ENCODE data around the gene ZNF326. TPM values are rescaled to one million over a fixed set of nuclear protein-coding genes. Genes with fewer than 3 reads are reported as not detected.

The ZNF326 gene, protein sequence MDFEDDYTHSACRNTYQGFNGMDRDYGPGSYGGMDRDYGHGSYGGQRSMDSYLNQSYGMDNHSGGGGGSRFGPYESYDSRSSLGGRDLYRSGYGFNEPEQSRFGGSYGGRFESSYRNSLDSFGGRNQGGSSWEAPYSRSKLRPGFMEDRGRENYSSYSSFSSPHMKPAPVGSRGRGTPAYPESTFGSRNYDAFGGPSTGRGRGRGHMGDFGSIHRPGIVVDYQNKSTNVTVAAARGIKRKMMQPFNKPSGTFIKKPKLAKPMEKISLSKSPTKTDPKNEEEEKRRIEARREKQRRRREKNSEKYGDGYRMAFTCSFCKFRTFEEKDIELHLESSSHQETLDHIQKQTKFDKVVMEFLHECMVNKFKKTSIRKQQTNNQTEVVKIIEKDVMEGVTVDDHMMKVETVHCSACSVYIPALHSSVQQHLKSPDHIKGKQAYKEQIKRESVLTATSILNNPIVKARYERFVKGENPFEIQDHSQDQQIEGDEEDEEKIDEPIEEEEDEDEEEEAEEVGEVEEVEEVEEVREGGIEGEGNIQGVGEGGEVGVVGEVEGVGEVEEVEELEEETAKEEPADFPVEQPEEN
- 32.8 and 33.1 TPM in 2 replicates for total RNA-seq

- H3K27ac Mint-ChIP-seq, result peak within 1 kb of the TSS; percentile 98
- peaks cover 33% of the 10 kb centered on the region for H3K36me3 Mint-ChIP-seq (ENCODE audit: low read depth)
- no peaks in the 10 kb centered on the region for H3K9me3 Mint-ChIP-seq
- H3K4me1 Mint-ChIP-seq (ENCODE audit: low read depth), result peaks cover 41% of the 10 kb centered on the region
- DNase-seq (ENCODE audit: low spot score), result peak; percentile 92
- H3K4me3 Mint-ChIP-seq (ENCODE audit: low read depth), result peak within 1 kb of the TSS; percentile 98
- intact Hi-C loops (cut with micrococcal nuclease), result loop anchor here (2.0 to 10.0 kb wide), 7 partner anchors 152 to 1103 kb away; partner anchors contain the start of genes GTF2B, LRRC8C and LRRC8D
- H3K27me3 Mint-ChIP-seq (ENCODE audit: low read depth), result peaks cover 5% of the 10 kb centered on the region
These were observed at the start of gene ZNF326 for GRCh38 chr1:89994805-89995597. ZNF326 (plus strand) TSS chr1:89995110; CDS start chr1:89995258, 148 bp downstream.

- Mint-ChIP-seq H3K4me3 (ENCODE audit: low read depth) (no peak overlapping the region), H3K27me3 (ENCODE audit: low read depth) (no peaks in the 10 kb centered on the region), H3K27ac (no peak overlapping the region), H3K4me1 (ENCODE audit: low read depth) (peaks cover 6% of the 10 kb centered on the region), H3K9me3 (no peaks in the 10 kb centered on the region), H3K36me3 (ENCODE audit: low read depth) (no peaks in the 10 kb centered on the region)
- intact Hi-C loops (cut with micrococcal nuclease), result no loop called here
- no peak for DNase-seq (ENCODE audit: low spot score)
These were observed 48.9 kb upstream of the ZNF326 start for GRCh38 chr1:89945852-89946476.

DNA sequence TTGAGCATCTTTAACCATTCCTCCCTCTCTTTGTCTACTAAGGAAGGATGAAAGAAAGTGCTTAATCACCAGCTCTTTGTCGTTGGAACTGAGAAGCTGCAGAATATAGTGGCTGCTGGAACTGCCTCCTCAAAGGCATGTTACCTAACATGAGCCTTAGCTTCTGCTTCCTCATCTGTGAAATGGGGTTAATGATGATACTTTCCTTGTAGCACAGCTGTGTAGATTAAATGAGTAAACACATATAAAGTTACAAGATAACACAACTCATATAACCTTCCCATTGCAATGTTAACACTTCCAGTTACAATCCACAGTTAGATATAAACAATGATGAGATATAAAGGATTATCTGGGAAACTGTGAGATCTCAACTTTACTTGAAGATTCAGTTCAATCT lies 48.4 kb upstream of the ZNF326 start:
- Mint-ChIP-seq H3K4me3 (ENCODE audit: low read depth) (no peak overlapping the region), H3K27ac (no peak overlapping the region), H3K4me1 (ENCODE audit: low read depth) (peaks cover 6% of the 10 kb centered on the region), H3K36me3 (ENCODE audit: low read depth) (no peaks in the 10 kb centered on the region), H3K9me3 (no peaks in the 10 kb centered on the region), H3K27me3 (ENCODE audit: low read depth) (no peaks in the 10 kb centered on the region)
- DNase-seq (ENCODE audit: low spot score), result no peak
- intact Hi-C loops (cut with micrococcal nuclease), result no loop called here

GRCh38 chr1:89948722-89949345 lies 46.1 kb upstream of the ZNF326 start:
- Mint-ChIP-seq H3K4me3 (ENCODE audit: low read depth) (no peak overlapping the region), H3K27ac (no peak overlapping the region), H3K9me3 (no peaks in the 10 kb centered on the region), H3K4me1 (ENCODE audit: low read depth) (peaks cover 16% of the 10 kb centered on the region), H3K27me3 (ENCODE audit: low read depth) (no peaks in the 10 kb centered on the region), H3K36me3 (ENCODE audit: low read depth) (no peaks in the 10 kb centered on the region)
- no peak for DNase-seq (ENCODE audit: low spot score)
- intact Hi-C loops (cut with micrococcal nuclease), result no loop called here

GRCh38 chr1:89949991-89950624 lies 44.8 kb upstream of the ZNF326 start:
- Mint-ChIP-seq H3K27me3 (ENCODE audit: low read depth) (no peaks in the 10 kb centered on the region), H3K4me3 (ENCODE audit: low read depth) (no peak overlapping the region), H3K9me3 (no peaks in the 10 kb centered on the region), H3K27ac (no peak overlapping the region), H3K36me3 (ENCODE audit: low read depth) (no peaks in the 10 kb centered on the region), H3K4me1 (ENCODE audit: low read depth) (peaks cover 22% of the 10 kb centered on the region)
- intact Hi-C loops (cut with micrococcal nuclease), result loop anchor here (5.0 kb wide), 3 partner anchors 37 to 108 kb away; no protein-coding TSS in a partner anchor
- DNase-seq (ENCODE audit: low spot score), result no peak

- peaks cover 22% of the 10 kb centered on the region for H3K4me1 Mint-ChIP-seq (ENCODE audit: low read depth)
- intact Hi-C loops (cut with micrococcal nuclease), result loop anchor here (5.0 kb wide), 3 partner anchors 37 to 108 kb away; no protein-coding TSS in a partner anchor
- H3K27me3 Mint-ChIP-seq (ENCODE audit: low read depth), result no peaks in the 10 kb centered on the region
- H3K9me3 Mint-ChIP-seq, result no peaks in the 10 kb centered on the region
- no peaks in the 10 kb centered on the region for H3K36me3 Mint-ChIP-seq (ENCODE audit: low read depth)
- H3K4me3 Mint-ChIP-seq (ENCODE audit: low read depth), result no peak overlapping the region
- DNase-seq (ENCODE audit: low spot score), result no peak
- no peak overlapping the region for H3K27ac Mint-ChIP-seq
These were observed 44.2 kb upstream of the ZNF326 start for GRCh38 chr1:89950703-89951102.

DNA sequence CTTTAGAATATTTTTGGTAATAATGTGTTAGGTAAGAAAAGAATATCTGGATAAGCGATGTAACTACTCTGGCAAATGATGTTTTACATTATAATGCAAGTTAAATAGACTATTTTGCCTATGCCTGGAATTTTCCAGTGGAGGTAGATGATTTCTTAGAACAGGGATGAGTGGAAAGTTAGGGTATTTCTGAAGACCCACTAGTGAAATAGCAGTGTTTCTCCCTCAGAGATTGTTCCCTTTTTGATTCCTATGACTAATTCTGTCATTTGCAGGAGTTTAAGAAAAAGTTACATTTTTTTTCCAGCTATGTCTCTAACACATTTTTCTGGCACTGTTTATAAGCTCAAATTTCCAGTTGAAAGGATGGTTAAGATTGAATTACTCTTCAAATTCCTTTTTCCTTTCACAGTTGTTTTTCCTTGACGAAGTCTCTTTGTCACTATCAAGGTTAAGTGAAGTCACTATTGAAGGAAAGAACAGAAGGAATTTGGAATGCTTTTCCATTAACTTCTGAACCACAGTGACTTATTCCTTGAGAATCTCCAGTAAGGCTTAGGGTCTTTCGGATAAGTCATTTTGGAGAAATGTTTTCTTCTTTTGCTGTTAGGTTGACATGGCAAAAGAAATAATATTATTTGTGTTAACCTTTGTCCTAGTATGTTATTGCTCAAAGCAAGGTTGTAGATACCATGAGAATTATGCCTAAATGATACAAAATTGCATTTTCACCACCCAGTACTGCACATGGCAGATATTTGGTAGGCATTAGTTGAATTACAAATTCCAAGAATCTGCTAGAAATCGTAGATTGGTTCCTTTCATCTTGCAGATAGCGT lies 42.9 kb upstream of the ZNF326 start:
- Mint-ChIP-seq H3K4me3 (ENCODE audit: low read depth) (no peak overlapping the region), H3K9me3 (no peaks in the 10 kb centered on the region), H3K27ac (no peak overlapping the region), H3K27me3 (ENCODE audit: low read depth) (no peaks in the 10 kb centered on the region), H3K4me1 (ENCODE audit: low read depth) (peaks cover 21% of the 10 kb centered on the region), H3K36me3 (ENCODE audit: low read depth) (no peaks in the 10 kb centered on the region)
- no peak for DNase-seq (ENCODE audit: low spot score)
- intact Hi-C loops (cut with micrococcal nuclease), result loop anchor here (5.0 kb wide), 3 partner anchors 35 to 110 kb away; no protein-coding TSS in a partner anchor

DNA sequence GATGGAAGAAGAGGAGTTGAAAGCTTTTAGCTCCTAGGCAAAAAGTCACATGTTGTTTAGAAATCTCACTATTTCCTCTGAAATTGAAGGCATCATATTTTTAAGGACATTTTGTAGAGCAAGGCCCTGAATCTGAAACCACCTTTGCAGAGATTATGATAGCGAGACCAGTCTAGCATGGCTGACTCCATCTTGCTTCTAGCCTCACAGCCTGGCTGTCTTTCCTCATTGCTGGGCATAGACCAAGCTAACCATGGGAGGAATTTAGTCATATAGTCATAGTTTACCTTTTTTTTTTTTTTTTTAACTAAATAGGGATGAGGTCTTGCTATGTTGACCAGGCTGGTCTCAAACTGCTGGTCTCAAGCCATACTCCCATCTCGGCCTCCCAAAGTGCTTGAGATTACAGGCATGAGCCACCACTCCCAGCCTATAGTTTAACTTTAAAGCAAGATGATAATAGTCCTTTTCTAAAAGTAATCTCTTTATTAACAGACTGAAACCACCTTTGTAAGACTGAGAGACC lies 42.2 kb upstream of the ZNF326 start:
- Mint-ChIP-seq H3K4me1 (ENCODE audit: low read depth) (peaks cover 25% of the 10 kb centered on the region), H3K9me3 (no peaks in the 10 kb centered on the region), H3K27me3 (ENCODE audit: low read depth) (no peaks in the 10 kb centered on the region), H3K27ac (no peak overlapping the region), H3K36me3 (ENCODE audit: low read depth) (no peaks in the 10 kb centered on the region), H3K4me3 (ENCODE audit: low read depth) (no peak overlapping the region)
- intact Hi-C loops (cut with micrococcal nuclease), result loop anchor here (5.0 kb wide), 3 partner anchors 35 to 110 kb away; no protein-coding TSS in a partner anchor
- DNase-seq (ENCODE audit: low spot score), result no peak

GRCh38 chr1:89953131-89953626 lies 41.7 kb upstream of the ZNF326 start:
- DNase-seq (ENCODE audit: low spot score), result peak; percentile 16
- Mint-ChIP-seq H3K9me3 (peaks cover 2% of the 10 kb centered on the region), H3K27me3 (ENCODE audit: low read depth) (no peaks in the 10 kb centered on the region), H3K4me1 (ENCODE audit: low read depth) (peaks cover 29% of the 10 kb centered on the region), H3K4me3 (ENCODE audit: low read depth) (no peak overlapping the region), H3K27ac (peak overlapping the region; percentile 26), H3K36me3 (ENCODE audit: low read depth) (no peaks in the 10 kb centered on the region)
- intact Hi-C loops (cut with micrococcal nuclease), result loop anchor here (5.0 kb wide), 3 partner anchors 34 to 111 kb away; no protein-coding TSS in a partner anchor

- DNase-seq (ENCODE audit: low spot score), result no peak
- Mint-ChIP-seq H3K9me3 (peaks cover 6% of the 10 kb centered on the region), H3K36me3 (ENCODE audit: low read depth) (no peaks in the 10 kb centered on the region), H3K4me1 (ENCODE audit: low read depth) (peaks cover 32% of the 10 kb centered on the region), H3K27me3 (ENCODE audit: low read depth) (no peaks in the 10 kb centered on the region), H3K27ac (no peak overlapping the region), H3K4me3 (ENCODE audit: low read depth) (no peak overlapping the region)
- intact Hi-C loops (cut with micrococcal nuclease), result loop anchor here (5.0 kb wide), 3 partner anchors 33 to 112 kb away; no protein-coding TSS in a partner anchor
These were observed 41.0 kb upstream of the ZNF326 start for GRCh38 chr1:89953929-89954328.
